ENCODE measurements around the gene LOXL1.
A peak's percentile ranks its signal among the peaks of the same experiment; 100 is the strongest.
"Not testable (repeated sequence)": the region's sequence is repeated elsewhere in the genome, so short reads cannot be mapped to it uniquely, and the experiment has no call there.

Gene LOXL1

DNA sequence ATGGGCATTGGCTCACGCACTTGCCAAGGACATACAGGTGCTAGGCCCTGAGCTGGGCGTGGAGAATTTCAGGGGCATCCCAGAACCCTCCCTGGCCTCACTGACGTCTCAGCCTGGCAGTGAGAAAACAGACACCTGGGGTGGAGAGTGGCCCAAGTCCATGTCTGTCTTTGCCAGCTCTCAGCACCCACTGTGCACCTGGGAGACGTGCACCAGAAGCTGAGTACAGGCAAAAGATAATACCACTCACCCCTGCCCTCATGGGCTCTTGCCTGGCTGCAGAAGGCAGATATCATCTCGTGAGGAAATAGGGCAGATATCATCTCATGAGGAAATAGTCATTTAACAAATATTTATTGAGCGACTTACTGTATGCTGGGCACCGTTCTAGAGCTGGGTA, 8.0 kb downstream of the LOXL1 start:
- TF ChIP-seq CTCF (IDR thresholded peaks at IDR 0.05; ENCODE audit: low read depth, low read length), result no peak
- no peak overlapping the region for H3K4me3 ChIP-seq (ENCODE audit: low read depth, low read length)
- in situ Hi-C loops (cut with HindIII; ENCODE audit: low sequenced_read_pairs), result no loop called here
- DNase-seq (ENCODE audit: low read depth, low spot score), result no peak

- in situ Hi-C loops (cut with HindIII; ENCODE audit: low sequenced_read_pairs), result no loop called here
- DNase-seq (ENCODE audit: low read depth, low spot score), result no peak
Measured at GRCh38 chr15:73935547-73935946, 9.3 kb downstream of the LOXL1 start.

DNA sequence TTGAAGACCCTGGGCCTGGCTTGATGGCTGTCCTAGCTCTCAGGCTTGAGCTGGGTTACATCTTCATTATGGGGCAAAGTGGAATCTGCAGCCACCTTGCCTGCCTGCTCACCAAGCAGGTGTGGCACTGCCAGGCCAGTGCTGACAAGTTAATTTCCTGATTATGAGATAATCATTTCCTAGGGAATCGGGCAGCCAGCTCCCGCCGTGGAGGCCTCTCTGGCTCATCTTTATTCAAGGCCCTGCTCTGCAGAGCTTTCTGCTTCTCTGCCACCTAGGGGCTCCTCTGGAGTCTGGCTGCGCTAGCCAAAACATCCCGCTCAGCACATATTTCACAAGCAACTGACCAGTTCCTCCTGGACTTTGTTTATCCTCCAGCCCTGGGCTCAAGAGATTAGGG, 9.9 kb downstream of the LOXL1 start:
- in situ Hi-C loops (cut with HindIII; ENCODE audit: low sequenced_read_pairs), result no loop called here
- peak; percentile 48 for TF ChIP-seq CTCF (IDR thresholded peaks at IDR 0.05; ENCODE audit: low read depth, low read length)
- DNase-seq (ENCODE audit: low read depth, low spot score), result peak; percentile 62
- no peak overlapping the region for H3K4me3 ChIP-seq (ENCODE audit: low read depth, low read length)

More at GRCh38 chr15:73935547-73935946, 9.3 kb downstream of the LOXL1 start:
- no peak overlapping the region for H3K4me3 ChIP-seq (ENCODE audit: low read depth, low read length)
- no peak for TF ChIP-seq CTCF (IDR thresholded peaks at IDR 0.05; ENCODE audit: low read depth, low read length)

- in situ Hi-C loops (cut with HindIII; ENCODE audit: low sequenced_read_pairs), result no loop called here
- TF ChIP-seq CTCF (IDR thresholded peaks at IDR 0.05; ENCODE audit: low read depth, low read length), result no peak
Measured at GRCh38 chr15:73936588-73937290, 10.5 kb downstream of the LOXL1 start.

GRCh38 chr15:73937296-73937695, 11.0 kb downstream of the LOXL1 start:
- no peak for DNase-seq (ENCODE audit: low read depth, low spot score)
- in situ Hi-C loops (cut with HindIII; ENCODE audit: low sequenced_read_pairs), result no loop called here
- no peak overlapping the region for H3K4me3 ChIP-seq (ENCODE audit: low read depth, low read length)
- TF ChIP-seq CTCF (IDR thresholded peaks at IDR 0.05; ENCODE audit: low read depth, low read length), result no peak

More at GRCh38 chr15:73936588-73937290, 10.5 kb downstream of the LOXL1 start:
- H3K4me3 ChIP-seq (ENCODE audit: low read depth, low read length), result no peak overlapping the region
- no peak for DNase-seq (ENCODE audit: low read depth, low spot score)

GRCh38 chr15:73937726-73938125, 11.5 kb downstream of the LOXL1 start:
- TF ChIP-seq CTCF (IDR thresholded peaks at IDR 0.05; ENCODE audit: low read depth, low read length), result no peak
- in situ Hi-C loops (cut with HindIII; ENCODE audit: low sequenced_read_pairs), result no loop called here
- no peak for DNase-seq (ENCODE audit: low read depth, low spot score)
- H3K4me3 ChIP-seq (ENCODE audit: low read depth, low read length), result no peak overlapping the region

GRCh38 chr15:73938516-73938915, 12.3 kb downstream of the LOXL1 start:
- H3K4me3 ChIP-seq (ENCODE audit: low read depth, low read length); DNase-seq (ENCODE audit: low read depth, low spot score); in situ Hi-C loops (cut with HindIII; ENCODE audit: low sequenced_read_pairs): not testable (repeated sequence)
